GM23338 (cell line): ENCODE results near the gene RELCH. TPM values are rescaled to one million over a fixed set of nuclear protein-coding genes. Genes with fewer than 3 reads are reported as not detected.

Experiments used
- ATAC-seq: fragments of 200-7000 bp; cut with Tn5 transposase; 3 replicates; pipeline ENCODE4 v1.9.1; 2020
- DNase-seq: peaks from one replicate; pipeline ENCODE4 v3.0.0-alpha.2; 2015; ENCODE audit warnings: low spot score
- H2AFZ ChIP-seq: fragments of 200-600 bp; sonication (generic); 2 replicates; pipeline ENCODE4 v1.8.0; 2016; ENCODE audit warnings: antibody characterized with exemption, mild to moderate bottlenecking, moderate library complexity
- H3F3A ChIP-seq: fragments of 200-600 bp; sonication (generic); replicated peaks from 2 replicates; pipeline ENCODE4 v1.8.0; 2017; ENCODE audit warnings: antibody characterized with exemption, mixed run types, low read depth
- H3K27ac ChIP-seq: fragments of 200-600 bp; sonication (generic); 2 replicates; pipeline ENCODE4 v1.6.1; 2016; ENCODE audit warnings: low read depth
- H3K27me3 ChIP-seq: fragments of 200-600 bp; sonication (generic); 2 replicates; pipeline ENCODE4 v1.8.0; 2016; ENCODE audit warnings: mild to moderate bottlenecking, mixed run types, moderate library complexity; ENCODE audit not compliant: insufficient read depth
- H3K36me3 ChIP-seq: fragments of 200-600 bp; sonication (generic); 2 replicates; pipeline ENCODE4 v1.8.0; 2016; ENCODE audit warnings: mild to moderate bottlenecking; ENCODE audit not compliant: insufficient read depth
- H3K4me1 ChIP-seq: fragments of 200-600 bp; sonication (generic); 2 replicates; pipeline ENCODE4 v1.8.0; 2016; ENCODE audit warnings: mild to moderate bottlenecking, moderate library complexity; ENCODE audit not compliant: insufficient read depth
- H3K4me2 ChIP-seq: fragments of 200-600 bp; sonication (generic); 2 replicates; pipeline ENCODE4 v1.7.1; 2017; ENCODE audit warnings: mixed run types
- H3K4me3 ChIP-seq: fragments of 200-600 bp; sonication (generic); 2 replicates; pipeline ENCODE4 v1.6.1; 2016; ENCODE audit warnings: mixed run types
- H3K79me2 ChIP-seq: fragments of 200-600 bp; sonication (generic); replicated peaks from 2 replicates; pipeline ENCODE4 v1.8.0; 2017; ENCODE audit warnings: mild to moderate bottlenecking; ENCODE audit not compliant: insufficient read depth
- H3K9me2 ChIP-seq: fragments of 200-600 bp; sonication (generic); 2 replicates; pipeline ENCODE4 v1.8.0; 2017; ENCODE audit not compliant: insufficient read depth
- H4K20me1 ChIP-seq: fragments of 200-600 bp; sonication (generic); replicated peaks from 2 replicates; pipeline ENCODE4 v1.8.0; 2017; ENCODE audit warnings: mild to moderate bottlenecking; ENCODE audit not compliant: insufficient read depth
- H3K27ac Mint-ChIP-seq: 2 replicates; pipeline ENCODE4 v1.8.0; 2020; ENCODE audit warnings: inconsistent platforms, mild to moderate bottlenecking, moderate library complexity, mixed read lengths
- H3K27me3 Mint-ChIP-seq: 3 replicates; pipeline ENCODE4 v1.8.0; 2022; ENCODE audit warnings: low read depth, mild to moderate bottlenecking, moderate library complexity, mixed read lengths, inconsistent platforms; ENCODE audit not compliant: insufficient read depth, poor library complexity
- H3K36me3 Mint-ChIP-seq: 3 replicates; pipeline ENCODE4 v1.8.0; 2021; ENCODE audit warnings: low read depth, mild to moderate bottlenecking, inconsistent platforms, moderate library complexity, mixed read lengths
- H3K4me1 Mint-ChIP-seq: 3 replicates; pipeline ENCODE4 v1.8.0; 2020; ENCODE audit warnings: mild to moderate bottlenecking, inconsistent platforms, mixed read lengths
- H3K4me3 Mint-ChIP-seq: 3 replicates; pipeline ENCODE4 v1.8.0; 2021; ENCODE audit warnings: moderate library complexity, mild to moderate bottlenecking, inconsistent platforms, mixed read lengths
- H3K9me3 Mint-ChIP-seq: 3 replicates; pipeline ENCODE4 v1.8.0; 2020; ENCODE audit warnings: moderate library complexity, mild to moderate bottlenecking, inconsistent platforms, mixed read lengths
- ETS1 ChIP-seq: IDR thresholded peaks from 2 replicates; pipeline ENCODE4 v1.6.1; 2016; ENCODE audit warnings: antibody characterized with exemption
- EZH2phosphoT487 ChIP-seq: fragments of 200-600 bp; sonication (generic); IDR thresholded peaks from one replicate; pipeline ENCODE4 v1.8.1; 2018; ENCODE audit warnings: antibody characterized with exemption; ENCODE audit not compliant: unreplicated experiment
- NANOG ChIP-seq: IDR thresholded peaks from 2 replicates; pipeline ENCODE4 v1.6.1; 2016; ENCODE audit warnings: antibody characterized with exemption, borderline replicate concordance
- POLR2AphosphoS5 ChIP-seq: IDR thresholded peaks from 2 replicates; pipeline ENCODE4 v1.6.1; 2016; ENCODE audit warnings: antibody characterized with exemption, low read depth
- REST ChIP-seq: IDR thresholded peaks from one replicate; pipeline ENCODE4 v1.6.1; 2018; ENCODE audit warnings: antibody characterized with exemption; ENCODE audit not compliant: unreplicated experiment
- STAT1 ChIP-seq: IDR thresholded peaks from one replicate; pipeline ENCODE4 v1.6.1; 2016; ENCODE audit warnings: antibody characterized with exemption; ENCODE audit not compliant: unreplicated experiment
- ZNF114 ChIP-seq: fragments of 250-450 bp; sonication (Bioruptor Pico); IDR thresholded peaks from 2 replicates; pipeline ENCODE4 v1.5.0; 2020; ENCODE audit warnings: mild to moderate bottlenecking, moderate library complexity
- polyA plus RNA-seq: library from polyadenylated mRNA; unstranded; fragments of >200 nt; fragmentation: Nextera tagmentation; extraction: Ambion mirVana; gene quantifications from 2 replicates; pipeline ENCODE4 v1.2.1, GENCODE V29; 2016
- total RNA-seq: library from RNA; depleted of rRNA; stranded (reverse); fragments of >200 nt; shearing (Covaris generic); gene quantifications from 2 replicates; pipeline ENCODE4 v1.2.3, GENCODE V29; 2014
- TF ChIP-seq, protein P1 (sequence below): fragments of 250-450 bp; sonication (Bioruptor Pico); IDR thresholded peaks from 2 replicates; pipeline ENCODE4 v1.5.0; 2020; ENCODE audit warnings: mild to moderate bottlenecking, moderate library complexity

The RELCH gene
- total and polyA plus RNA-seq, 2 experiments from 2014 or later: 8.8 to 56.4 TPM

DNA sequence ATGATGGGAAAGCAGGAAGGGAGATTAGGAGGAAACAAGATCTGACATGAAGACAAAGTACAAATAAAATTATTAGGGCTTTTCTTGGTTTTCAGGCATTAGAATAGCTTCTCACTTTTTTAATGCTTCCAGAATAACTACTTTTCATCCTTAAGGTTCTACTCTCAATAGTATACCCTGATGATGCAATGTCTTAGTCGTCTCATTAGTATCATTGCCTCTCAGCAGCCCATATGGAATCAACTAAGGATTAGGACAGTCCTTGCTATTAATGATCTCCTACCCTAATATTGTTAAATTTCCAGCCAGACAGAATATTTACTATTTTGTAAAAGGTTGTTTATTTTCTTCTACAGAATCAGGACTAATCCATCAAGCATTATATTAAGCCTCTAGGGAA is 55.9 kb downstream of the RELCH start:
- Histone ChIP-seq H4K20me1 (no peaks in the 10 kb centered on the region), H2AFZ (no peak overlapping the region), H3K4me1 (no peaks in the 10 kb centered on the region), H3K27ac (no peak overlapping the region), H3K79me2 (no peaks in the 10 kb centered on the region), H3K4me3 (no peak overlapping the region), H3F3A (no peaks in the 10 kb centered on the region), H3K9me2 (no peaks in the 10 kb centered on the region), H3K4me2 (no peak overlapping the region), H3K36me3 (0 out of 2 replicates have a peak, but pooled peaks cover 3% of the 10 kb centered on the region), H3K27me3 (no peaks in the 10 kb centered on the region)
- H3K4me3 Mint-ChIP-seq: no peak overlapping the region
- TF ChIP-seq REST (no peak), ETS1 (no peak), ZNF114 (CRISPR knock-in tag) (no peak), NANOG (no peak)
- no peaks in the 10 kb centered on the region for H3K4me1 Mint-ChIP-seq
- DNase-seq (no peak), ATAC-seq (no peak)
- H3K27ac Mint-ChIP-seq: no peak overlapping the region
- no peaks in the 10 kb centered on the region for H3K27me3 Mint-ChIP-seq
- H3K36me3 Mint-ChIP-seq: peaks cover 19% of the 10 kb centered on the region
- peaks cover 6% of the 10 kb centered on the region for H3K9me3 Mint-ChIP-seq

GRCh38 chr18:62245177-62245576 is 58.1 kb downstream of the RELCH start:
- no peaks in the 10 kb centered on the region for H3K4me1 Mint-ChIP-seq
- Histone ChIP-seq H4K20me1 (peaks cover 4% of the 10 kb centered on the region), H3F3A (no peaks in the 10 kb centered on the region), H3K4me1 (no peaks in the 10 kb centered on the region), H2AFZ (no peak overlapping the region), H3K9me2 (no peaks in the 10 kb centered on the region), H3K27ac (no peak overlapping the region), H3K4me2 (no peak overlapping the region), H3K79me2 (no peaks in the 10 kb centered on the region), H3K4me3 (no peak overlapping the region), H3K36me3 (0 out of 2 replicates have a peak, but pooled peaks cover 3% of the 10 kb centered on the region), H3K27me3 (no peaks in the 10 kb centered on the region)
- H3K9me3 Mint-ChIP-seq: peaks cover 6% of the 10 kb centered on the region
- DNase-seq (no peak), ATAC-seq (no peak)
- no peak overlapping the region for H3K27ac Mint-ChIP-seq
- no peaks in the 10 kb centered on the region for H3K27me3 Mint-ChIP-seq
- no peak overlapping the region for H3K4me3 Mint-ChIP-seq
- peaks cover 13% of the 10 kb centered on the region for H3K36me3 Mint-ChIP-seq
- TF ChIP-seq REST (no peak), POLR2AphosphoS5 (no peak), STAT1 (no peak), EZH2phosphoT487 (no peak)
- TF ChIP-seq, protein P1, sequence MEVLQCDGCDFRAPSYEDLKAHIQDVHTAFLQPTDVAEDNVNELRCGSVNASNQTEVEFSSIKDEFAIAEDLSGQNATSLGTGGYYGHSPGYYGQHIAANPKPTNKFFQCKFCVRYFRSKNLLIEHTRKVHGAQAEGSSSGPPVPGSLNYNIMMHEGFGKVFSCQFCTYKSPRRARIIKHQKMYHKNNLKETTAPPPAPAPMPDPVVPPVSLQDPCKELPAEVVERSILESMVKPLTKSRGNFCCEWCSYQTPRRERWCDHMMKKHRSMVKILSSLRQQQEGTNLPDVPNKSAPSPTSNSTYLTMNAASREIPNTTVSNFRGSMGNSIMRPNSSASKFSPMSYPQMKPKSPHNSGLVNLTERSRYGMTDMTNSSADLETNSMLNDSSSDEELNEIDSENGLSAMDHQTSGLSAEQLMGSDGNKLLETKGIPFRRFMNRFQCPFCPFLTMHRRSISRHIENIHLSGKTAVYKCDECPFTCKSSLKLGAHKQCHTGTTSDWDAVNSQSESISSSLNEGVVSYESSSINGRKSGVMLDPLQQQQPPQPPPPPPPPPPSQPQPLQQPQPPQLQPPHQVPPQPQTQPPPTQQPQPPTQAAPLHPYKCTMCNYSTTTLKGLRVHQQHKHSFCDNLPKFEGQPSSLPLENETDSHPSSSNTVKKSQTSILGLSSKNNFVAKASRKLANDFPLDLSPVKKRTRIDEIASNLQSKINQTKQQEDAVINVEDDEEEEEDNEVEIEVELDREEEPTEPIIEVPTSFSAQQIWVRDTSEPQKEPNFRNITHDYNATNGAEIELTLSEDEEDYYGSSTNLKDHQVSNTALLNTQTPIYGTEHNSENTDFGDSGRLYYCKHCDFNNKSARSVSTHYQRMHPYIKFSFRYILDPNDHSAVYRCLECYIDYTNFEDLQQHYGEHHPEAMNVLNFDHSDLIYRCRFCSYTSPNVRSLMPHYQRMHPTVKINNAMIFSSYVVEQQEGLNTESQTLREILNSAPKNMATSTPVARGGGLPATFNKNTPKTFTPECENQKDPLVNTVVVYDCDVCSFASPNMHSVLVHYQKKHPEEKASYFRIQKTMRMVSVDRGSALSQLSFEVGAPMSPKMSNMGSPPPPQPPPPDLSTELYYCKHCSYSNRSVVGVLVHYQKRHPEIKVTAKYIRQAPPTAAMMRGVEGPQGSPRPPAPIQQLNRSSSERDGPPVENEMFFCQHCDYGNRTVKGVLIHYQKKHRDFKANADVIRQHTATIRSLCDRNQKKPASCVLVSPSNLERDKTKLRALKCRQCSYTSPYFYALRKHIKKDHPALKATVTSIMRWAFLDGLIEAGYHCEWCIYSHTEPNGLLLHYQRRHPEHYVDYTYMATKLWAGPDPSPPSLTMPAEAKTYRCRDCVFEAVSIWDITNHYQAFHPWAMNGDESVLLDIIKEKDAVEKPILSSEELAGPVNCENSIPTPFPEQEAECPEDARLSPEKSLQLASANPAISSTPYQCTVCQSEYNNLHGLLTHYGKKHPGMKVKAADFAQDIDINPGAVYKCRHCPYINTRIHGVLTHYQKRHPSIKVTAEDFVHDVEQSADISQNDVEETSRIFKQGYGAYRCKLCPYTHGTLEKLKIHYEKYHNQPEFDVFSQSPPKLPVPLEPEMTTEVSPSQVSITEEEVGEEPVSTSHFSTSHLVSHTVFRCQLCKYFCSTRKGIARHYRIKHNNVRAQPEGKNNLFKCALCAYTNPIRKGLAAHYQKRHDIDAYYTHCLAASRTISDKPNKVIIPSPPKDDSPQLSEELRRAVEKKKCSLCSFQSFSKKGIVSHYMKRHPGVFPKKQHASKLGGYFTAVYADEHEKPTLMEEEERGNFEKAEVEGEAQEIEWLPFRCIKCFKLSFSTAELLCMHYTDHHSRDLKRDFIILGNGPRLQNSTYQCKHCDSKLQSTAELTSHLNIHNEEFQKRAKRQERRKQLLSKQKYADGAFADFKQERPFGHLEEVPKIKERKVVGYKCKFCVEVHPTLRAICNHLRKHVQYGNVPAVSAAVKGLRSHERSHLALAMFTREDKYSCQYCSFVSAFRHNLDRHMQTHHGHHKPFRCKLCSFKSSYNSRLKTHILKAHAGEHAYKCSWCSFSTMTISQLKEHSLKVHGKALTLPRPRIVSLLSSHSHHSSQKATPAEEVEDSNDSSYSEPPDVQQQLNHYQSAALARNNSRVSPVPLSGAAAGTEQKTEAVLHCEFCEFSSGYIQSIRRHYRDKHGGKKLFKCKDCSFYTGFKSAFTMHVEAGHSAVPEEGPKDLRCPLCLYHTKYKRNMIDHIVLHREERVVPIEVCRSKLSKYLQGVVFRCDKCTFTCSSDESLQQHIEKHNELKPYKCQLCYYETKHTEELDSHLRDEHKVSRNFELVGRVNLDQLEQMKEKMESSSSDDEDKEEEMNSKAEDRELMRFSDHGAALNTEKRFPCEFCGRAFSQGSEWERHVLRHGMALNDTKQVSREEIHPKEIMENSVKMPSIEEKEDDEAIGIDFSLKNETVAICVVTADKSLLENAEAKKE: no peak
